Activated CD4-positive, alpha-beta T cell treated with anti-CD3 and anti-CD28 coated beads for 36 hours (primary cell): Measurements from ENCODE around the gene CDC42EP3. TPM values are rescaled to one million over a fixed set of nuclear protein-coding genes. Genes with fewer than 3 reads are reported as not detected.

Experiments used
- ATAC-seq: fragments of 200-7000 bp; cut with Tn5 transposase; one replicate; pipeline ENCODE4 v1.10.0; 2021; ENCODE audit warnings: mild to moderate bottlenecking, moderate library complexity
- CTCF ChIA-PET: fragments of 350-600 bp; sonication (Branson Sonifier 250); formaldehyde crosslinking; loops from one replicate; lab custom pipeline; 2021; ENCODE audit warnings: antibody characterized with exemption; lab: Charles Lee
- POLR2A ChIA-PET: fragments of 350-600 bp; sonication (Branson Sonifier 250); formaldehyde crosslinking; loops from one replicate; lab custom pipeline; 2021; ENCODE audit warnings: antibody characterized with exemption, inconsistent platforms; lab: Charles Lee
- DNase-seq: peaks from one replicate; pipeline ENCODE4 v3.0.0-alpha.2; 2020
- H3K27ac Mint-ChIP-seq: one replicate; pipeline ENCODE4 v1.8.0; 2021; ENCODE audit warnings: mixed read lengths
- H3K27me3 Mint-ChIP-seq: one replicate; pipeline ENCODE4 v1.8.0; 2021; ENCODE audit warnings: mixed read lengths
- H3K36me3 Mint-ChIP-seq: one replicate; pipeline ENCODE4 v1.8.0; 2021; ENCODE audit warnings: low read depth, mixed read lengths
- H3K4me1 Mint-ChIP-seq: one replicate; pipeline ENCODE4 v1.8.0; 2021; ENCODE audit warnings: mixed read lengths
- H3K4me3 Mint-ChIP-seq: one replicate; pipeline ENCODE4 v1.8.0; 2021; ENCODE audit warnings: mild to moderate bottlenecking, moderate library complexity, mixed read lengths
- H3K9me3 Mint-ChIP-seq: one replicate; pipeline ENCODE4 v1.8.0; 2021; ENCODE audit warnings: low read depth, mixed read lengths
- intact Hi-C, 2 experiments: fragments of 100-400 bp; cut with DNase I in 1 of 2; cut with micrococcal nuclease in 1 of 2; formaldehyde crosslinking; loops; one replicate each; pipeline versions ENCODE4 v1.14.2 to v1.15.1; 2022 to 2024; cut with DNase I, micrococcal nuclease
- total RNA-seq, 2 experiments: library from RNA; stranded (reverse); gene quantifications; one replicate each; pipeline ENCODE4 v1.2.3, GENCODE V29; 2021

CDC42EP3 gene
- total RNA-seq, 2 experiments from 2014 or later = 16.4 to 25.2 TPM

- no peak for DNase-seq
- Mint-ChIP-seq H3K36me3 (no peaks in the 10 kb centered on the region), H3K27ac (peak overlapping the region; percentile 95), H3K9me3 (peaks cover 6% of the 10 kb centered on the region), H3K27me3 (no peaks in the 10 kb centered on the region), H3K4me3 (no peak overlapping the region), H3K4me1 (peaks cover 47% of the 10 kb centered on the region)
- no peak for ATAC-seq
- intact Hi-C loops = no loop called here
- POLR2A ChIA-PET = interaction anchor here (0.5 to 0.9 kb wide), 2 partner anchors 11 to 78 kb away, joined by 4 read pairs; no protein-coding TSS in a partner anchor
- CTCF ChIA-PET = interaction anchor here (0.7 to 1.6 kb wide), 4 partner anchors 18 to 287 kb away, joined by 3 read pairs; no protein-coding TSS in a partner anchor
Observed at GRCh38 chr2:37683241-37683640, 11.8 kb upstream of the CDC42EP3 start.

- intact Hi-C loops = no loop called here
- Mint-ChIP-seq H3K27me3 (no peaks in the 10 kb centered on the region), H3K4me1 (peaks cover 41% of the 10 kb centered on the region), H3K36me3 (no peaks in the 10 kb centered on the region), H3K27ac (peak overlapping the region; percentile 61), H3K4me3 (no peak overlapping the region), H3K9me3 (peaks cover 6% of the 10 kb centered on the region)
- POLR2A ChIA-PET = no interaction called here
- DNase-seq = no peak
- ATAC-seq = no peak
- CTCF ChIA-PET = interaction anchor here (0.8 to 1.3 kb wide), 3 partner anchors 61 to 195 kb away, joined by 3 read pairs; no protein-coding TSS in a partner anchor
Observed at GRCh38 chr2:37682473-37682872, 11.0 kb upstream of the CDC42EP3 start.

- DNase-seq (no peak), ATAC-seq (no peak)
- ChIA-PET CTCF (interaction anchor here (1.0 kb wide), 1 partner anchor 60 kb away, joined by 3 read pairs; no protein-coding TSS in a partner anchor), POLR2A (no interaction called here)
- Mint-ChIP-seq H3K4me3 (no peak overlapping the region), H3K4me1 (peaks cover 34% of the 10 kb centered on the region), H3K9me3 (peaks cover 6% of the 10 kb centered on the region), H3K27ac (no peak overlapping the region), H3K27me3 (no peaks in the 10 kb centered on the region), H3K36me3 (no peaks in the 10 kb centered on the region)
- intact Hi-C loops = no loop called here
Observed at GRCh38 chr2:37681587-37681986, 10.1 kb upstream of the CDC42EP3 start.

- intact Hi-C loops = no loop called here
- POLR2A ChIA-PET = no interaction called here
Observed at GRCh38 chr2:37679072-37679695, 7.7 kb upstream of the CDC42EP3 start.

GRCh38 chr2:37676274-37676673 lies 4.8 kb upstream of the CDC42EP3 start:
- H3K27ac Mint-ChIP-seq = no peak overlapping the region
- no peaks in the 10 kb centered on the region for H3K27me3 Mint-ChIP-seq
- no peak overlapping the region for H3K4me3 Mint-ChIP-seq
- no peaks in the 10 kb centered on the region for H3K36me3 Mint-ChIP-seq
- H3K4me1 Mint-ChIP-seq = peaks cover 11% of the 10 kb centered on the region
- POLR2A ChIA-PET = no interaction called here
- CTCF ChIA-PET = no interaction called here
- DNase-seq (no peak), ATAC-seq (no peak)
- peaks cover 2% of the 10 kb centered on the region for H3K9me3 Mint-ChIP-seq
- intact Hi-C loops = loop anchor here in 1 of 2 experiments (2.0 kb wide), 1 partner anchor 87 kb away; no protein-coding TSS in a partner anchor

More at GRCh38 chr2:37679072-37679695, 7.7 kb upstream of the CDC42EP3 start:
- H3K27me3 Mint-ChIP-seq = no peaks in the 10 kb centered on the region
- peaks cover 6% of the 10 kb centered on the region for H3K9me3 Mint-ChIP-seq
- no peak overlapping the region for H3K4me3 Mint-ChIP-seq
- H3K36me3 Mint-ChIP-seq = no peaks in the 10 kb centered on the region
- ATAC-seq (no peak), DNase-seq (no peak)
- no peak overlapping the region for H3K27ac Mint-ChIP-seq
- CTCF ChIA-PET = no interaction called here
- peaks cover 23% of the 10 kb centered on the region for H3K4me1 Mint-ChIP-seq

GRCh38 chr2:37674946-37675345 lies 3.5 kb upstream of the CDC42EP3 start:
- no peaks in the 10 kb centered on the region for H3K27me3 Mint-ChIP-seq
- H3K27ac Mint-ChIP-seq = no peak overlapping the region
- CTCF ChIA-PET = interaction anchor here (0.7 to 1.0 kb wide), 2 partner anchors 18 to 279 kb away, joined by 3 read pairs; no protein-coding TSS in a partner anchor
- DNase-seq (no peak), ATAC-seq (no peak)
- H3K4me3 Mint-ChIP-seq = no peak overlapping the region
- H3K36me3 Mint-ChIP-seq = peaks cover 4% of the 10 kb centered on the region
- H3K4me1 Mint-ChIP-seq = peaks cover 14% of the 10 kb centered on the region
- intact Hi-C loops = loop anchor here (5.0 kb wide), 5 partner anchors 197 to 702 kb away; partner anchors contain the start of genes ATL2 (in 1 of the 2), CEBPZ (in 1 of the 2), NDUFAF7 (in 1 of the 2) and PRKD3 (in 1 of the 2)
- no peaks in the 10 kb centered on the region for H3K9me3 Mint-ChIP-seq
- POLR2A ChIA-PET = no interaction called here

- Mint-ChIP-seq H3K27ac (peak overlapping the region; percentile 83), H3K27me3 (no peaks in the 10 kb centered on the region), H3K36me3 (peaks cover 7% of the 10 kb centered on the region), H3K4me1 (peaks cover 34% of the 10 kb centered on the region), H3K4me3 (peak overlapping the region; percentile 83), H3K9me3 (no peaks in the 10 kb centered on the region)
- ChIA-PET CTCF (no interaction called here), POLR2A (interaction anchor here (0.9 kb wide), 1 partner anchor 11 kb away, joined by 4 read pairs; no protein-coding TSS in a partner anchor)
- ATAC-seq (no peak), DNase-seq (no peak)
- intact Hi-C loops = loop anchor here (5.0 kb wide), 5 partner anchors 199 to 704 kb away; partner anchors contain the start of genes ATL2 (in 1 of the 2), CEBPZ (in 1 of the 2), NDUFAF7 (in 1 of the 2) and PRKD3 (in 1 of the 2)
Observed at GRCh38 chr2:37672870-37673184, 1.4 kb upstream of the CDC42EP3 start.

GRCh38 chr2:37672104-37672869 lies 845 bp upstream of the CDC42EP3 start:
- CTCF ChIA-PET = interaction anchor here (0.6 to 0.8 kb wide), 2 partner anchors 24 to 26 kb away, joined by 3 read pairs; no protein-coding TSS in a partner anchor
- ATAC-seq (peak; percentile 34), DNase-seq (peak; percentile 80)
- Mint-ChIP-seq H3K4me3 (peak overlapping the region; percentile 83), H3K36me3 (peaks cover 10% of the 10 kb centered on the region), H3K27me3 (no peaks in the 10 kb centered on the region), H3K9me3 (no peaks in the 10 kb centered on the region), H3K4me1 (peaks cover 40% of the 10 kb centered on the region), H3K27ac (peak overlapping the region; percentile 83)
- intact Hi-C loops = loop anchor here (5.0 kb wide), 5 partner anchors 200 to 705 kb away; partner anchors contain the start of genes ATL2 (in 1 of the 2), CEBPZ (in 1 of the 2), NDUFAF7 (in 1 of the 2) and PRKD3 (in 1 of the 2)
- POLR2A ChIA-PET = interaction anchor here (0.7 to 0.9 kb wide), 3 partner anchors 12 to 182 kb away, joined by 3 to 7 read pairs (median 4); no protein-coding TSS in a partner anchor

GRCh38 chr2:37671816-37672103 lies 318 bp upstream of the CDC42EP3 start:
- Mint-ChIP-seq H3K4me3 (peak overlapping the region; percentile 83), H3K4me1 (peaks cover 45% of the 10 kb centered on the region), H3K36me3 (peaks cover 10% of the 10 kb centered on the region), H3K27ac (peak overlapping the region; percentile 57), H3K27me3 (no peaks in the 10 kb centered on the region), H3K9me3 (no peaks in the 10 kb centered on the region)
- ATAC-seq (peak; percentile 18), DNase-seq (no peak)
- intact Hi-C loops = loop anchor here (1.0 to 5.0 kb wide), 12 partner anchors 13 to 706 kb away; partner anchors contain the start of genes ATL2 (in 1 of the 2), CEBPZ (in 1 of the 2), NDUFAF7 (in 1 of the 2) and PRKD3 (in 1 of the 2)
- POLR2A ChIA-PET = interaction anchor here (0.7 to 0.9 kb wide), 3 partner anchors 12 to 183 kb away, joined by 3 to 7 read pairs (median 4); no protein-coding TSS in a partner anchor
- CTCF ChIA-PET = interaction anchor here (0.6 to 0.8 kb wide), 2 partner anchors 23 to 26 kb away, joined by 3 read pairs; no protein-coding TSS in a partner anchor

- Mint-ChIP-seq H3K9me3 (no peaks in the 10 kb centered on the region), H3K27me3 (no peaks in the 10 kb centered on the region), H3K4me3 (peak overlapping the region; percentile 83), H3K36me3 (peaks cover 10% of the 10 kb centered on the region), H3K4me1 (peaks cover 50% of the 10 kb centered on the region), H3K27ac (peak overlapping the region; percentile 81)
- CTCF ChIA-PET = interaction anchor here (0.6 to 1.5 kb wide), 6 partner anchors 85 to 275 kb away, joined by 3 to 6 read pairs (median 4); no protein-coding TSS in a partner anchor
- POLR2A ChIA-PET = interaction anchor here (0.6 to 2.2 kb wide), 2 partner anchors 16 to 708 kb away, joined by 4 to 6 read pairs; no protein-coding TSS in a partner anchor
- ATAC-seq = no peak
- DNase-seq = no peak
- intact Hi-C loops = loop anchor here (1.0 to 5.0 kb wide), 12 partner anchors 14 to 707 kb away; partner anchors contain the start of genes ATL2 (in 1 of the 2), CEBPZ (in 1 of the 2), NDUFAF7 (in 1 of the 2) and PRKD3 (in 1 of the 2)
Observed at GRCh38 chr2:37670378-37671008, 949 bp downstream of the CDC42EP3 start.
